NB4 (cell line): ENCODE data around the gene CD48.
A peak's percentile ranks its signal among the peaks of the same experiment; 100 is the strongest.

Source experiments
- DNase-seq: peaks from one replicate; pipeline ENCODE4 v3.0.0; 2010; ENCODE audit warnings: low read depth
- H3K4me3 ChIP-seq: one replicate; pipeline ENCODE4 v1.5.1; 2011; ENCODE audit warnings: mild to moderate bottlenecking, low read depth, low read length, moderate library complexity
- MYC ChIP-seq: IDR thresholded peaks from 2 replicates; pipeline ENCODE4 v1.6.1; 2011; ENCODE audit warnings: low read depth, low read length
- POLR2A ChIP-seq: IDR thresholded peaks from 2 replicates; pipeline ENCODE4 v1.6.1; 2011; ENCODE audit warnings: mild to moderate bottlenecking; ENCODE audit not compliant: insufficient read length; ENCODE audit errors: extremely low read depth
- TF ChIP-seq, protein P1 (sequence below): IDR thresholded peaks from 2 replicates; pipeline ENCODE4 v1.6.1; 2011; ENCODE audit warnings: low read depth, low read length
- TF ChIP-seq, protein P2 (sequence below): IDR thresholded peaks from one replicate; pipeline ENCODE4 v1.5.1; 2012; ENCODE audit warnings: low read depth, low read length

Gene CD48

DNA sequence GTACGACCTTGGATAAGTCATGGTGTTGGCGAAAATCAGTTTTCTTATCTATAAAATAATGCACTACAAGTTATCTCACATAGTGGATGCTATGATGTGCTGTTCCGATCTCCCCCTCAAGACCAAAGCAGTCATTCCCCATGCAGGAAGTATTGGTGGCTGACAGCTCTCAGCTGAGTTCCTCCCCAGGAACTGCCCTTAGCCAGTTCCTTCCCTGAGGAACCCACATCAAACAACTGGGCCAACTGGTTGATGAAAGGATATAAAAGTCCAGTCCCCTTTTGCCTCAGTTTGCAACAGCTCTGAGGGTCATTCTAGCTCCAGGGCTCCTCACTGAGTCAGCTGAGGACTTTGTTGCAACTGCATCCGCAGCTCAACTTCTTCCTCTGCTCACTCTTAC lies 48.7 kb downstream of the CD48 start:
- H3K4me3 ChIP-seq = no peak overlapping the region
- peak; percentile 28 for DNase-seq
- TF ChIP-seq MYC = no peak
- TF ChIP-seq, protein P1, sequence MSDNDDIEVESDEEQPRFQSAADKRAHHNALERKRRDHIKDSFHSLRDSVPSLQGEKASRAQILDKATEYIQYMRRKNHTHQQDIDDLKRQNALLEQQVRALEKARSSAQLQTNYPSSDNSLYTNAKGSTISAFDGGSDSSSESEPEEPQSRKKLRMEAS = no peak
- no peak for TF ChIP-seq POLR2A
- TF ChIP-seq, protein P2, sequence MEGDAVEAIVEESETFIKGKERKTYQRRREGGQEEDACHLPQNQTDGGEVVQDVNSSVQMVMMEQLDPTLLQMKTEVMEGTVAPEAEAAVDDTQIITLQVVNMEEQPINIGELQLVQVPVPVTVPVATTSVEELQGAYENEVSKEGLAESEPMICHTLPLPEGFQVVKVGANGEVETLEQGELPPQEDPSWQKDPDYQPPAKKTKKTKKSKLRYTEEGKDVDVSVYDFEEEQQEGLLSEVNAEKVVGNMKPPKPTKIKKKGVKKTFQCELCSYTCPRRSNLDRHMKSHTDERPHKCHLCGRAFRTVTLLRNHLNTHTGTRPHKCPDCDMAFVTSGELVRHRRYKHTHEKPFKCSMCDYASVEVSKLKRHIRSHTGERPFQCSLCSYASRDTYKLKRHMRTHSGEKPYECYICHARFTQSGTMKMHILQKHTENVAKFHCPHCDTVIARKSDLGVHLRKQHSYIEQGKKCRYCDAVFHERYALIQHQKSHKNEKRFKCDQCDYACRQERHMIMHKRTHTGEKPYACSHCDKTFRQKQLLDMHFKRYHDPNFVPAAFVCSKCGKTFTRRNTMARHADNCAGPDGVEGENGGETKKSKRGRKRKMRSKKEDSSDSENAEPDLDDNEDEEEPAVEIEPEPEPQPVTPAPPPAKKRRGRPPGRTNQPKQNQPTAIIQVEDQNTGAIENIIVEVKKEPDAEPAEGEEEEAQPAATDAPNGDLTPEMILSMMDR = no peak

DNA sequence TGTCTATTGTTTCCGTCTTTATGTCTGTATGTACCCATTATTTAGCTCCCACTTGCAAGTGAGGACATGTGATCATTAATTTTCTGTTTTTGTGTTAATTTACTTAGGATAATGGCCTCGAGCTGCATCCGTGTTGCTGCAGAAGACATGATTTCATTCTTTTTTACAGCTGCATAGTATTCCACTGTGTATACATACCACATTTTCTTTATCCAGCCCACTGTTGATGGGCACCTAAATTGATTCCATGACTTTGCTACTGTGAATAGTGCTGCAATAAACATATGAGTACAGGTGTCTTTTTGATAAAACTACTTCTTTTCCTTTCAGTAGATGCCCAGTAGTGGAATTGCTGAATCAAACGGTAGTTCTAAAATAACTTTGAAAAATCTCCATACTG lies 52.1 kb downstream of the CD48 start:
- DNase-seq = no peak

DNA sequence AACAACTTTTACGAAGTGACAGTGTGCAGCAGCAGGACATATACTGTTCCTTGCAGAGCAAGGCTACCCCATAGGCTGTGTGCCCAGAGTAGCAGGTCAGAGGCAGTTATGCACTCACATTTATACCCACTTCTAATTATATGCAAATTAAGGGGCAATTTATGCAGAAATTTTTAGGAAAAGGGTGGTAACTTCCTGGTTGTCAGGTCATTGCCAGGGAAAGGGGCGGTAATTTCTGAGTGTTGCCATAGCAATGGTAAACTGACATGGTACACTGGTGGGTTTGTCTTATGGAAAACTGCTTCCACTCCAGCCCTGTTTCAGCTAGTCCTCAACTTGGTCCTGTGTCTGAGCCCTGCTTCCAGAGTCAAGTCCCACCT lies 52.8 kb downstream of the CD48 start:
- TF ChIP-seq POLR2A (no peak), MYC (no peak)
- TF ChIP-seq, protein P1 = no peak
- TF ChIP-seq, protein P2 = no peak
- DNase-seq = peak; percentile 56

More for the DNA sequence above, 52.1 kb downstream of the CD48 start:
- TF ChIP-seq POLR2A = no peak
- TF ChIP-seq, protein P1 = no peak
- TF ChIP-seq, protein P2 = no peak
- no peak overlapping the region for H3K4me3 ChIP-seq

DNA sequence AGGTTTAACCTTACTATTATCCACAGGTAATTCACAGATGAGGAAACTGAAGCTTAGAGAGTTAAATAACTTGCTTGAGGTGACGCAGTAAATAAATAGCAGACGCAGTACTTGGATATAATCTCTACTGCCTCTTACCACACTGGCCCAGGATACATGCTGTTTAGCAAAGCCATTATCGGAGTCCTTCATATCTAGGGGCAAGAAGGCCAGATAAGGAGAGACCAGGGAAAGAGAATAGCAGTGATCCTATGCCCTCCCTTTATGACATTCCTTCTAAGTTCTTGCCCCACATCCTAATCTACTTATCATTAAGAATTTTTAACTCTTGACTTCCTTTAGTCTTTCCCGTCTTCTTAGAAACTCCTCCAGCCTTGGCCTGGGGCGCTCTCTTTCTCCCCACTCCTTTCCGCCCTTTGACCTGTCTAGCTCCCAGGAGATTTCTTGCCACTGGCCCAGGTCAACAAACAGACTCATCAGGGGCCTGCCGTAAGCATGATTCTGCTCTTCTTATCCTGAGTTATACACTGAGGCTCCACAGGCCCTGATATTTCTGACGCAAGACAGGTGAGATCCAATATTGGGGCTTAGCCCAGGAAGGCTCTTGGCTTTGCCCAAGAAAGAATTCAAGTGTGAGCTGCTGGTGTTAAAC lies 53.3 kb downstream of the CD48 start:
- TF ChIP-seq, protein P1 = no peak
- TF ChIP-seq, protein P2 = no peak
- TF ChIP-seq POLR2A = no peak
- TF ChIP-seq MYC = no peak
- peak overlapping the region; percentile 47 for H3K4me3 ChIP-seq
- DNase-seq = peak; percentile 33

More for the DNA sequence above, 52.8 kb downstream of the CD48 start:
- no peak overlapping the region for H3K4me3 ChIP-seq

DNA sequence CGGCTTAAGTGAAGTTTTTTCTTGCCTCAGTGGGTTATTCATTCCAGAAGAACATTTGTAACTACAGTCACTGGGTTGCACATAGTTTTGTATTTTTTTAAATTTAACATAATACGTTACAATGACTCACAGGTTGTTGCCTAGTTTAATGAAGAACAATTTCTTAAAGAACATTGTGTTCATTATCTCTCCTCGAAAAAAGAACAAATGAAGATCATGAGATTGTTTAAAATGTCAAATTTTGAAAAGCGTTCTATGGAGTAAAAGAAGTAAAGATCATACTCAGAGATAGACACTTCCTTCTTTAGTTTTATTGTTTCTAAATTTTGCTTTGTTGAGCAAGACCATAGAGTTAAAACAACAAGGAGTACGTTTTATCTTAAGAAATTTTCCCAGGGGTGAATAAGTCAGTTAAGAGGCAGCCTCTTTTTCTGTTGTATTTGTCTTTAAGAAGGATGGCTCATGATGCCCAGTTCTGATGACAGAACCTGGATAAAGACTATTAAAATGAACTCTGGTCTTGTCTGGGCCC lies 54.3 kb downstream of the CD48 start:
- TF ChIP-seq, protein P2 = no peak
- peak; percentile 17; the same call in 1 of the 2 replicates for TF ChIP-seq MYC
- DNase-seq = peak; percentile 75
- H3K4me3 ChIP-seq = peak overlapping the region; percentile 47

DNA sequence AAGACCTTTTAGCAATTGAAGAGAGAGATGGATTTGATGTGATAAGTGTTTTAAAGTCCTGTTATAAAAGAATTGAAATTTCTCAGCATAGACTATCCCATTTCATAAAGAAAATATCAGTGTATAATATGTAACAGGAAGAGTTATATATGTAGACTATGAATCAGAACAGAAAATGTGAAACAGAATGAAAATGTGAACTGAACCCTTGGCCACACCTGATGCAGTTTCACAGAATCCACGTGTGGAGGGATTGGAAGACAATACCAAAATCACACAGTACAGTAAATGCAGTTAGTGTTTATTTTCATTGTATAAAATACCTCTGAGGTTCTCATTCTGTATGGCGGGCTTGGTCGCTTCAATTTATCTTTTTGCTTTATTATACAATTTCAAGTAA lies 54.9 kb downstream of the CD48 start:
- TF ChIP-seq MYC = 0 out of 2 replicates have a peak, but pooled peaks have one; percentile 1
- TF ChIP-seq, protein P1 = no peak
- H3K4me3 ChIP-seq = no peak overlapping the region
- no peak for DNase-seq
